Keratinocyte (primary cell): Measurements from ENCODE around the gene KRTAP10-7. TPM values are rescaled to one million over a fixed set of nuclear protein-coding genes. Genes with fewer than 3 reads are reported as not detected.
"Not testable (repeated sequence)": the region's sequence is repeated elsewhere in the genome, so short reads cannot be mapped to it uniquely, and the experiment has no call there.

Source experiments
- DNase-seq: peaks from one replicate; pipeline ENCODE4 v3.0.0-alpha.2; 2011; ENCODE audit warnings: low read depth, missing footprints, low spot score
- FAIRE-seq: peaks from 2 replicates; lab custom pipeline; 2011; peaks lifted over from hg19 to GRCh38; lab: Jason Lieb, UNC
- H2AFZ ChIP-seq: 2 replicates; pipeline ENCODE4 v1.6.0; 2012; ENCODE audit warnings: low read length, control low read depth, inconsistent platforms; ENCODE audit not compliant: control insufficient read depth
- H3K27ac ChIP-seq: 2 replicates; pipeline ENCODE4 v1.5.1; 2011; ENCODE audit warnings: low read length; ENCODE audit not compliant: control insufficient read depth, insufficient read depth
- H3K27me3 ChIP-seq: 3 replicates; pipeline ENCODE4 v1.6.0; 2011; ENCODE audit warnings: low read length; ENCODE audit not compliant: control insufficient read depth, insufficient read depth; ENCODE audit errors: extremely low read depth
- H3K36me3 ChIP-seq, 2 experiments: 2 replicates in 1 of 2; 3 replicates in 1 of 2; pipeline ENCODE4 v1.5.1; 2011; ENCODE audit warnings: low read length in 2 of 2, mild to moderate bottlenecking in 1 of 2; ENCODE audit not compliant: control insufficient read depth in 2 of 2, insufficient read depth in 2 of 2; ENCODE audit errors: extremely low read depth in 1 of 2
- H3K4me1 ChIP-seq: 3 replicates; pipeline ENCODE4 v1.5.1; 2011; ENCODE audit warnings: low read length; ENCODE audit not compliant: control insufficient read depth, insufficient read depth; ENCODE audit errors: extremely low read depth
- H3K4me2 ChIP-seq: 3 replicates; pipeline ENCODE4 v1.6.0; 2011; ENCODE audit warnings: low read depth, low read length; ENCODE audit not compliant: control insufficient read depth, insufficient read depth; ENCODE audit errors: extremely low read depth
- H3K4me3 ChIP-seq, 3 experiments: fragments of 200-600 bp in 1 of 3; sonication (generic) in 1 of 3; 2 replicates in 2 of 3; 3 replicates in 1 of 3; pipeline ENCODE4 v1.5.1; 2011 to 2016; ENCODE audit warnings: low read length in 3 of 3, mild to moderate bottlenecking in 3 of 3, control low read depth in 2 of 3, inconsistent platforms in 1 of 3, low read depth in 1 of 3, mixed read lengths in 1 of 3, mixed run types in 1 of 3, moderate library complexity in 1 of 3; ENCODE audit not compliant: control insufficient read depth in 2 of 3, insufficient read depth in 2 of 3; ENCODE audit errors: extremely low read depth in 1 of 3
- H3K79me2 ChIP-seq: 2 replicates; pipeline ENCODE4 v1.6.0; 2012; ENCODE audit warnings: low read length; ENCODE audit not compliant: control insufficient read depth, insufficient read depth
- H3K9ac ChIP-seq: 3 replicates; pipeline ENCODE4 v1.6.0; 2011; ENCODE audit warnings: low read length; ENCODE audit not compliant: control insufficient read depth, insufficient read depth; ENCODE audit errors: extremely low read depth
- H3K9me1 ChIP-seq: 3 replicates; pipeline ENCODE4 v1.6.0; 2011; ENCODE audit warnings: low read length; ENCODE audit not compliant: control insufficient read depth, insufficient read depth; ENCODE audit errors: extremely low read depth
- H3K9me3 ChIP-seq: 2 replicates; pipeline ENCODE4 v1.5.1; 2012; ENCODE audit warnings: low read depth, low read length; ENCODE audit not compliant: control insufficient read depth
- H4K20me1 ChIP-seq: 3 replicates; pipeline ENCODE4 v1.6.0; 2011; ENCODE audit warnings: low read length; ENCODE audit not compliant: control insufficient read depth, insufficient read depth; ENCODE audit errors: extremely low read depth
- CTCF ChIP-seq, 3 experiments: IDR thresholded peaks in 1 of 3; conservative IDR thresholded peaks in 1 of 3; optimal IDR thresholded peaks in 1 of 3; 2 replicates in 2 of 3; 3 replicates in 1 of 3; pipeline versions ENCODE3 to v1.5.1; 2011; ENCODE audit warnings: low read length in 3 of 3, mild to moderate bottlenecking in 3 of 3, moderate library complexity in 2 of 3, control low read depth in 1 of 3, inconsistent platforms in 1 of 3; ENCODE audit not compliant: insufficient read depth in 2 of 3; ENCODE audit errors: extremely low read depth in 1 of 3
- EZH2 ChIP-seq: IDR thresholded peaks from one replicate; pipeline ENCODE4 v1.6.1; 2012; ENCODE audit warnings: inconsistent platforms, mild to moderate bottlenecking, low read length, moderate library complexity
- dilution Hi-C: fragments of 300-500 bp; cut with MboI; formaldehyde crosslinking; loops from one replicate; pipeline ENCODE4 v1.7.0; 2020; ENCODE audit warnings: low sequenced_read_pairs; ENCODE audit not compliant: extremely low pct_ligation_motif_present
- polyA plus RNA-seq, 5 experiments: library from polyadenylated mRNA; depleted of rRNA in 3 of 5; stranded (reverse) in 3 of 5; stranded (forward) in 1 of 5; unstranded in 1 of 5; fragments of >200 nt; gene quantifications; 1 replicate in 1 of 5; 2 replicates in 3 of 5; 3 replicates in 1 of 5; pipeline versions ENCODE4 v1.2.1 to v1.2.3, GENCODE V29; 2011 to 2012; ENCODE audit warnings: missing spikeins in 2 of 5, low read depth in 1 of 5, low replicate concordance in 1 of 5

Gene KRTAP10-7
- polyA plus RNA-seq, 1 donor (not counting 4 experiments of a cell fraction or from before 2014, with no cell fraction given), result not detected

- H3K4me3 ChIP-seq, result no peak overlapping the region
- H3K9me1 ChIP-seq, result no peaks in the 10 kb centered on the region
- no peaks in the 10 kb centered on the region for H3K4me1 ChIP-seq
- no peak overlapping the region for H2AFZ ChIP-seq
- no peak overlapping the region for H3K9ac ChIP-seq
- no peak for TF ChIP-seq CTCF (optimal IDR thresholded peaks at IDR 0.05 in 1 of 3, IDR thresholded peaks at IDR 0.05 in 1 of 3, conservative IDR thresholded peaks at IDR 0.05 in 1 of 3; ENCODE audit: extremely low read depth in 1 of 3, insufficient read depth in 2 of 3, low read length in 3 of 3)
- TF ChIP-seq EZH2, result no peak
- H3K79me2 ChIP-seq, result no peaks in the 10 kb centered on the region
- no peaks in the 10 kb centered on the region for H3K36me3 ChIP-seq
- DNase-seq (no peak), FAIRE-seq (no peak)
- H4K20me1 ChIP-seq, result no peaks in the 10 kb centered on the region
- dilution Hi-C loops, result no loop called here
- no peaks in the 10 kb centered on the region for H3K9me3 ChIP-seq
- no peak overlapping the region for H3K4me2 ChIP-seq
- H3K27me3 ChIP-seq, result no peaks in the 10 kb centered on the region
- H3K27ac ChIP-seq, result no peak overlapping the region
Observed at GRCh38 chr21:44572959-44573583, 27.3 kb upstream of the KRTAP10-7 start.

GRCh38 chr21:44573630-44574456, 26.6 kb upstream of the KRTAP10-7 start, which contains the start of gene KRTAP10-4:
Gene KRTAP10-4 (plus strand): TSS chr21:44573729. CDS start chr21:44573759, 30 bp downstream.
- DNase-seq, H3K4me1 ChIP-seq, H3K9me1 ChIP-seq, H3K4me2 ChIP-seq, H3K27me3 ChIP-seq, H2AFZ ChIP-seq, H4K20me1 ChIP-seq, H3K79me2 ChIP-seq, FAIRE-seq, H3K9ac ChIP-seq, H3K4me3 ChIP-seq, H3K36me3 ChIP-seq, dilution Hi-C loops, H3K27ac ChIP-seq, H3K9me3 ChIP-seq: not testable (repeated sequence)
